WI38 (cell line): Measurements from ENCODE around the gene SYNDIG1.

Source experiments
- H3K4me3 ChIP-seq: 2 replicates; pipeline ENCODE4 v1.5.1; 2011; ENCODE audit warnings: low read depth, mild to moderate bottlenecking, control low read depth, low read length
- CTCF ChIP-seq: IDR thresholded peaks from 2 replicates; pipeline ENCODE4 v1.5.1; 2012; ENCODE audit warnings: low read depth, mild to moderate bottlenecking, control low read depth, low read length

SYNDIG1 gene

DNA sequence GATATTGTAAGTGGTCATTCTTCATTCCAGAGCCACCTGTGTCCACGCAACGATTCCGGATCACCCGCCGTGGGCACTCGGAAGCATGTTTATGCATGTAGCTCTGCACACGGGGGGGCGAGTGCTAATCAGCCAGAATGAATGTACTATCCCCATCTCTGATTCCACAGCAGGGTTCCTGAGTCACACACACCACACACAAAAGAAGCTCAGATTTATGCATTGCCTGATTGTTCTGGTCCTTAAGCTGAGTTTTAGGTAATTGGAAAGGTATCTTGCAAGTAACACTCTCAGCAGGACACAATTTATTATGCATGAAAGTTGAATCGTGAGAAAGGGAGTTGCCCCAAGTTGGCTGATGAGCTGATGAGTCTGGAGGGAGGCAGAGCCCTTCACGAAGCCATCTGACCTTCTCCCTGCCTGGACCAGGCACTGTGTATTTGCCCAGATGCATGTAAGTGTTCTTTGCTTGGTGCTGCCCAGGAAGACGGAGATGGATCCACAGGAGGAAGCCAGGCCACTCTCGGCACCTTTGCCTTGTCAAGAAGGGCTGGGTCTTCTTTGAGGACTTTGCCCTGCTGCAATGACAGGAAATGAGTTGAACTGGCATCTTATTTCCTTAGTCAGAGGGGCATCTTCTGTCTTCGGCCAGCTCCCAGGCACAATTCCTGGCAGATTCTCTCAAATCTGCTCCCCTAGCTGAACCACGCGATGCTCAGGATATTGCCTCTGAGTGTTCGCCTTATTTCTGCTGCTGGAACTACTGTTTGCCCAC lies 141.1 kb downstream of the SYNDIG1 start:
- no peak overlapping the region for H3K4me3 ChIP-seq
- TF ChIP-seq CTCF, result no peak

DNA sequence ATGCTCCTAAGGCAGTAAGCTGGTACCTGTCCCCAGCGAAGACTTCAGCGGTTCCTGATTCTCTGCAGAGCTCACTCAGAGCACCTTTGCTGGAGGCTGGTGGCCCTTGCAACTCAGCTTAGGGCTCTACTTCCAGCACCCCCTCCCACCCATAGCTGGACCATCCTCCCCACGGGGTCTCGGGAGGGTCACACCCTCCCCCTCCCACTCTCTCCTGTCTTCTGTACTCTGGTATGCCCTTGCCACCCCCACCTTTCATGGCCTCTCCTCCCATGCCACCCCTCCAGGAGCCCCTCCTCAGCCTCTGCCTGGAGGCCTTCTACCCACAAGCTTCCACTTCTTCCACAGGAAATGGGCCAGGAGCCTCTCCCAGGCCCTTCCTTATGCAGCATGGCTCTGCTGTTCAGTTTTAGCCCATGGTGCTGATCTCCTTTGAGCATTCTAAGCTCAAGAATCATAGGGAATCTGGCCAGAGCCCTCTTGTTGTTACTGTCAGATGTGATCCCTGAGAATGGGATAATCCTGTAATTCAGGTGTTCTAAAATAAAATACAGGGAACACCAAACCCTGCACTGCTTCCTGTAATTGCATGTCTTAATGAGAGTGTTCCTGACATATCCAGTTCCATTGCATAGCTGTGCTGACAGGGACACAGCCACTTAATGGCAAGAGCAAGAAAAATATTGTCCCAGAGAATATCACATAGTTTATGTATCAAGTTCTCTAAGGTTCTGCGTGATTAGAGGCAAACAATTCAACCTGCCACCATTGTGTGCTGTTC lies 142.1 kb downstream of the SYNDIG1 start:
- no peak for TF ChIP-seq CTCF
- H3K4me3 ChIP-seq, result no peak overlapping the region

DNA sequence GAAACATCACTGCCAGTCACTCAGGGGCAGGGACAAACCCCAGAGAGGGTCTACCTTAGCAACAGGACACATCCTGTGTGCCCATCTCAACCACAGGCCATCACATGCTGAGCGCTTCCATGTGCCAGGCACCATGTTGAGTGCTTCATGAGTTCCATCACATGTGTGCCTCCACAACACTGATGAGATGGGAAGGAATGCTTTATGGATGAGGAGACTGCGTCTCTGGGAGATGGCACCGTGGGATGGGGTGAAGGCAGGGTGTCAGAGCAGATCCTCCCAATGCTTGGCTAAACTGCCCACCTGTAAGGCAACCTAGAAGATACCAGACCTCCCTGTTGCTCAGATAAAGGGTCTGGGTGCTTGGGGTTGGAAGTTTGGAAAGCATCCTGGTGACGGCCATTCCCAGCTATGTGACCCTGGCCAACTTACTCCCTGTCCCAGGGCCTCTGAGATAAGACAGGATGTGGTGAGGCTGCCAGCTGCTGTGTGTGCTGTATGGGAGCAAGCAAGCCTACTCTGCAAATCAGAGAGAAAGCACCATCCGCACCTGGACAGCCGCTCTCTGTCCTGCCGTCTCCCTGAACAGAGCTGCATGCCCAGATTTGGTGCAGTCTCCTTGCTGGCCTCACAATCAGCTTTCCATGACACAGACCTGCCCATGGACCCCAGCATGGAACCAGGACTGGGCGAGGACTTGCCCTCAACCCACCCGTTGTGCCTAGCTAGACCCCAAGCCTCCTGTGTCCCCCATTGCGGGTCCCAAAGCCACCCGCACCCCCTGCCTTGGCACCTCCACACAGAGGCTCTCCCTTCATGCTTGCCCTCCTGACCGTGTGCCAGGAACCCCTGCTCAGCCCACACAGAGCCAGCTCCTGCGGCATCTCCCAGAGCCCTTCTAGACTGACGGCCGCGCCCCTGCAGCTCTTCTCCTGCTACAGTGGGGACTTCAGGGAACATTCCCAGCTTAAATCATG lies 143.7 kb downstream of the SYNDIG1 start:
- H3K4me3 ChIP-seq, result no peak overlapping the region
- no peak for TF ChIP-seq CTCF

GRCh38 chr20:24614341-24614740 lies 144.9 kb downstream of the SYNDIG1 start:
- no peak for TF ChIP-seq CTCF
- no peak overlapping the region for H3K4me3 ChIP-seq

DNA sequence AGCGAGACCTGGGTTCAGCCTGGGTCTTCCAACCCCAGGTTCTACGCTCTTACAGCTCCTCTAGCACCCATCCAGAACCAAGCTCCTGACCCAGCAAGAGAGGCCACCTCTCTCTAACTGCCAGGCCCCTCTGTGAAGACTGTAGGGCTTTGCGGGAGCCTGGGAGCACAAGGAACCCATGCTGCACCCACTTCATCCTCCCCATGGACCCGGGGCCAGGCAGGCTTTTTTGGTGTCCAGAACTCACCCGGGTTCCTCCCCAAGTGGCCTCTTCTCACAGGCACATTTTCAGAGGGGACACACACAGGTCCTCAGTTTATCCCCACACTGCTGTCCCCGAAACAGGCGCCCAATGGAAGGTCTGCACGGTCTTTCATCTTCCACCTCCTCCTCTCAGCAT lies 145.9 kb downstream of the SYNDIG1 start:
- TF ChIP-seq CTCF, result no peak

GRCh38 chr20:24616258-24617079 lies 147.0 kb downstream of the SYNDIG1 start:
- H3K4me3 ChIP-seq, result no peak overlapping the region
- no peak for TF ChIP-seq CTCF

More for the DNA sequence above, 145.9 kb downstream of the SYNDIG1 start:
- H3K4me3 ChIP-seq, result no peak overlapping the region
